ENCODE measurements around the gene CIAO2A.

DNA sequence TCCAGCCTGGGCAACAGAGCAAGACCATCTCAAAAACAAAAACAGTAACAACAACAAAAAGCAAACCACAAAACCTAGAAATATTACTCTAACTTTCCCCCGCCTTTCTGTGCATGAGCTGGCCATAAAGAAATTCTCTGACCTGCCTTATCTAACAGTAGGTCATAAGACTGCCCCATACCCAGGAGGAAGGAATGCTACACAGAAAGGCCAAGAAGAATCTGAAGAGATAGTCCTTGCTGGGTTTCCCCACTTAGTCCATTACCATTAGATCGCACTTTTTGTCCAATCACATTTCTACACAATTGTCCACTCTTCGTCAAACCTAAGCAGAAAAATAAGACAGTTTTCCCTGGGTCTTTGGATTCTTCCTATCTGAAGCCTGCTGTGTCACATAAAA lies 23.5 kb downstream of the CIAO2A start:
- TF ChIP-seq EZH2phosphoT487 (IDR thresholded peaks at IDR 0.05; ENCODE audit: borderline replicate concordance) (no peak), CTCF (conservative IDR thresholded peaks at IDR 0.05; ENCODE audit: low read length) (no peak)
